HG03575 (cell line): ENCODE results near the gene TNFAIP2.
"Not testable (repeated sequence)": the region's sequence is repeated elsewhere in the genome, so short reads cannot be mapped to it uniquely, and the experiment has no call there.

Experiments
- ATAC-seq: cut with Tn5 transposase; IDR thresholded peaks from one replicate; pipeline ENCODE4 v1.9.1; 2021; ENCODE audit not compliant: unreplicated experiment, insufficient number of reproducible peaks, low FRiP score; ENCODE audit errors: extremely low read depth

The TNFAIP2 gene

DNA sequence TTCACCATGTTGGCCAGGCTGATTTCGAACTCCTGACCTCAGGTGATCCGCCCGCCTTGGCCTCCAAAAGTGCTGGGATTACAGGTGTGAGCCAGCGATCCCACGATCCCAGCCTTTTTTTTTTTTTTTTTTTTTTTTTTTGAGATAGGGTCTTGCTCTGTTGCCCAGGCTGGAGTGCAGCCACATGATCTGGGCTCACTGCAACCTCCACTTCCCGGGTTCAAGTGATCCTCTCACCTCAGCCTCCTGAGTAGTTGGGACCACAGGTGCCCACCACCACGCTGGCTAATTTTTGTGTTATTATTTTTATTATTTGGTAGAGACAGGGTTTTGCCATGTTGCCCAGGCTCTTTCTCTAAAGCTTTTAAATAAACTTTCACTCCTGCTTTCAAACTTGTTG lies 5.8 kb upstream of the TNFAIP2 start:
- not testable (repeated sequence) for ATAC-seq

DNA sequence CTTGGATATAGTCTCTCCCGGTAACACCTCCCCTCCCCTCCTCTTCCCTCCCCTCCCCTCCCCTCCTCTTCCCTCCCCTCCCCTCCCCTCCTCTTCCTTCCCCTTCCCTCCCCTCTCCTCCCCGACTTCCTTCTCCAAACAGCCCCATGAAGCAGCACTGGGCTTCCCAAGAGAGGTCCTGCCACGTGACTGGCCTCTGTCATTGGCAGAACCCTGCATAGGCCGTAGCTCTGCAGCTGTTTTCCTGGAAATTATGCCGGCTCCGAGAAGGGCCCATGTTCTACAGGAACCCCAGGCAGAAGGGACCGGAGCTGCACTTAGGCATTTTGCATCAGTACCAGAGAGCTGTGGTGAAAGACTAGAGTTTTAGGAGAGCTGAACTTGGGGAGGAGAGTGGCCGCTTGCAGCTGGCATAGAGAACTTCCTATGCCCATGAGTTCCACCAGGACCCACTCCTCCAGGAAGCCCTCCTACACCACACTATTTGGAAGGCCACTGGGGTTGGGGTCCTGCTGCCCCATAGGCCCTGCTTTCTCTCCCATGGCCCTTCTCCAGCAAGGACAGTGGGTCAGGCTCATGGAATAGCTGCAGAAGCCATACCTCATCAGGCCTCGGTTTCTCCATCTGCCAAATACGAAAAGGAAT lies 5.1 kb upstream of the TNFAIP2 start:
- no peak for ATAC-seq

DNA sequence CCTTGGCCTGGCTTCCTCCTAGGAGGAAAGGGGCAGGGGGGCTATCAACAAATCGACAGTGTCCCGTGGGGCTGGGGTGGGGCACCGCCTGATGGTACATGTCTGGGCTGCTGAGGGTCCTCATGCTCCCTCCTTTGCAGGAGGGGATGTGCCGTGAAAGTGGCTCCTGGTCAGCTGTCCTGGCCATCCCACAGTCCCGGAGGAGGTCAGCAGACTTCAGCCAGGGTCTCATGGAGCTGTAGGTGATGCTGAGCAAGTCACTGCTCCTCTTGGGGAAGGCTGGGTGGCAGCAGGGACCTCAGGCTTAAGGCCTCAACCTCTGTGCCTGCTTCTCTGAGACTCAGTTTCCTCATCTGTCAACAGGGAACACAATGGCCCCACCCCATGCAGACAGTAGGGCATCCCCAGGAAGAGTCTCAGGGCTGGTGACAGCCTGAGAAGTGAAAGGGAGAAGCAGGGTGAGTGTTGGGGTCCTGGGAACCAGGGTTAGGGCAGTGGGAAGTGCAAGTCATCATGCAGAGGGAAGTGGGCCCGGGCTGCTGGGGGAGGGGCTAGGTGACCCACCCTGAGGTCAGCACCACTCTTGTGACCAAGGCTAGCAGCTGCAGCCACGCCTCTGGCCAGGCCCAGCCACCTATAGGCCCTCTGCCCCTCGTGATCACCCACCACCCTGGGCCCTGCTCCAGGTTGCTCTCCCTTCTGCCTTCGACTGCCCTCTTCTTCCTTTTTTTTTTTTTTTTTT lies 4.4 kb upstream of the TNFAIP2 start:
- ATAC-seq: no peak

DNA sequence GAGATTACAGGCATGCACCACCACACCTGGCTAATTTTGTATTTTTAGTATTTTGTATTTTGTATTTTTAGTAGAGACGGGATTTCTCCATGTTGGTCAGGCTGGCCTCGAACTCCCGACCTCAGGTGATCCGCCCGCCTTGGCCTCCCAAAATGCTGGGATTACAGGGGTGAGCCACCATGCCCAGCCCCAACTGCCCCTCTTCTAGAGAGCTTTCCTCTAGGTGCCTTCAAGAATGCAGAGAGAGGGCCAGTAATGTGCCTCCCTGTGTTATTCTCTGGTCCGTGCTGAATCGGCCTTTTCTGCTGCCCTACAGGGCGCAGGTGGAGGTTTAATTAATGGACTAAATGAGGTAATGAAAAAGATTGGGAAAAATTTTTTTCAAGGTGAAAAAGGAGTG lies 3.7 kb upstream of the TNFAIP2 start:
- not testable (repeated sequence) for ATAC-seq

DNA sequence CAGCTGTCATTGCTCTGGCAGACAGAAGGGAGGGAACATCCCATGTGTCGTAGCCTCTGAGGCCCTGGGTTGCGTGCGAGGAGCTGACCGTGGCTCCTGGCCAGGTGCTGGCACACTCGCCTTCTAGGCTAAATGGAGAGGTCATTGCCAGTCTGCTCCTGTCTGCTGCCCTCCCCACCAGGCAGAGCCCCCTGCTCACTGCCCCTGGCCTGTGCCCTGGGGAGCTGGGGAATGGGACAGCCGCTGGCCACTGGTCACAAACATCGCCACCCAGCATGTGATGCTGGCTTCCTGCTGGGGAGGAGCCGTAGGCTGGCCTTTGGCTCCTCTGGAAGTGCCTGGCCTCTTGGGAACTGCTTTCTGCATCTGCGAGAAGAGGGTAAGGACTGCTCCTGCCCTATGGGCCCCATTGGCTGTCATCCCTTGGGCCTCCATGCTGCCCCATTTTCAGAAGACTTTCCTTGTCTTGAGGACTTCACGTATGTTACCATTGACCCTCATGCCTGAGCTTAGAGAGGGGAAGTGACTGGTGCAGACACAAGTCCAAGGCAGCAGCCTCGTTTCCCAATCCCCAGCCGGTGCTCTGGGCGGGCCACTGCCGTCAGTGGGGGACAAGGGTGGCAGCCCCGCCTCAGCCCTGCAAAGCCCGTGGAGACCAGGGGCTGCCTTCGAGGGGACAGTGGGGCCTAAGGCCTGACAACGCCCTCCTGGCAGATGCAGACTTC lies 2.0 kb upstream of the TNFAIP2 start:
- no peak for ATAC-seq

DNA sequence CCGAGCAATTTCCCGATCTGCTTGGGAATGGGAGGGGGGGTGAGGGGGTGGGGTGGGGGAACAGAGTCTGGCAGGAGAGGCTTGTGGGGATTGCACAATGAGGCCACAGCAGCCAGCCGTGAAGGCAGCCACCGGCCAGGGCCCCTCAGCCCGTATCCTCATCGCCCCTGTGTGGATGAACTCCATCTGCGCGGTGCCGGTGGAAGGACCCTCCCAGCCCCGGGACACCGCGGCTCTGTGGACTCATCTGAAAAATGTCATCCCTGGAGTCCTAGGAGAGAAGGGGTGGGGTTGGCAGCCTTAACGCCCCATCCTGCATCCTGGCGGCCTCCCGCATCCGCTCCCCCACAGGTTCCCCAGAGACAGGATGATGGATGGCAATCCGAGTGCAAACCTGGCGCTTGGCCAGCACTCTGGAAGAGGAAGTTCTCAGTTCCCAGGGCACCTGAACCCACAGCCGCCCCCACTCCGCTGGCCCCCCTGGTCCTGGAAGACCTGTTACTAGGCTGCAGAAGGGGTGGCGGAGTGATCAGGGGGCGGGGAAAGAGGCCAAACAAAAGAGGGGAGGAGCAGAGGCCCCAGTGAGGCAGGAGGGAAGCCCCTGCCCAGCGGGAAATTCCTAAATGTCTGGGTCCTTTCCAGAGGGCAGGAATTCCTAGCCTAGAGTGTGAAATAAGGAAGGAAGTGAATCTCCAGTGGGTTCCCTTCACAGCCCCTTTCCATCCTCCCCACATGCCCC lies 1.2 kb upstream of the TNFAIP2 start:
- ATAC-seq: no peak

DNA sequence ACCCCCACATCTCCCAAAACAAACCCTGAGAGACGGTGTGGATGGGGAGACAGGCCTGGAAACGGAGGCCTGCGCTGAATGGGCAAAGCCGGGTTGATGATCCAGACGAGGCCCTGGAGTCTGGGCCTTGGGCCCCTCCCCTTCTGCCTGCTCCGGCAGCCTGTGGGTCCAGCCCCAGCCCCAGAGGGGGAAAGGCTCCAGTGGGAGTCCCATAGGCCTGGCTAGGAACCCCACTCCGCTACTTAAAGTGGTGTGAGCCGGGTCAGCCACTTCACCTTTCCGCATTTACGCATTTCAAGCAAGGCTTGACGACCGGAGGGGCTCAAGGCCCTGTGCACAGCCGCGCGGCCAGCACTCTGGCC lies 695 bp upstream of the TNFAIP2 start:
- no peak for ATAC-seq

DNA sequence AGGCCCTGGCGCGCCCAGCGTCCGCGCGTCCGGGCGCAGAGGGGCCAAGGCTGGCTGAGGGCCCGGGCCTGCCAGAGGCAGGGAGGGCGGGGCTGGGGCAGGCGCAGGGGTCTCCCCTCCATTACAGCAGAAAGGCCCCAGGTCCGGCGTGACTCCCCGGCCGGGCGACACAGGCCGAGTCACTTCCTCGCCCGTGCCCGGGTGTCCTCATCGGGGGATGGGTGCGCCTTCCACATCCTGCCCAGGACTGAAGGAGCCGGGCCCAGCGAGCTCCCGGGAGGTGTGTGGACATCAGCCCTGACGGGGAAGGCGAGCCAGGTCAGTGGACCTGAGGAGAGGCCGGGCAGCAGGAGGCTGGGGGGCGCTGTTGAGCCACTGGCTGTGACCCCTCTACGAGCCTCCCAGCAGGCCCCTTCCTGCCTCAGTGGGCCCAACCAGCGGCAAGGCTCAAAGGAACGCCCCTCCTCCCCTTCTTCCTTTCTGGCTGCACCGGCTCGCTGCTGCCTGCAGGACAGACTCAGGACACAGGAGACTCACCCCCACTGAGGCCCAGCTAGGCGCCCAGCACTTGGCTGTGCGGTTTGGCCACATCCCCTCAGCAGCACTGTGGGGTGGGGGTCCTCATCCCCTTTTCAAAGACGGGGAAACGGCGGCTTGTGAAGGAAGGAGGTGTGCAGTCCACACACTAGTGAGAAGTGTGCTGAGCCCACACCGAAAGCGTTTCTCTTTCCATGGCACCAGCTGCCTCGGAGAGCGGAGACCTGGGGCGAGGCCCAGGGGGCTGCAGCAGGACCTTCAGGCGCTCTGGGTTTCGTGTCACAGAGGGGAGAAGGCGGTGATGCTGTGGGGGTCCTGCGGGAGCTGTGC lies 606 bp downstream of the TNFAIP2 start:
- ATAC-seq: no peak

DNA sequence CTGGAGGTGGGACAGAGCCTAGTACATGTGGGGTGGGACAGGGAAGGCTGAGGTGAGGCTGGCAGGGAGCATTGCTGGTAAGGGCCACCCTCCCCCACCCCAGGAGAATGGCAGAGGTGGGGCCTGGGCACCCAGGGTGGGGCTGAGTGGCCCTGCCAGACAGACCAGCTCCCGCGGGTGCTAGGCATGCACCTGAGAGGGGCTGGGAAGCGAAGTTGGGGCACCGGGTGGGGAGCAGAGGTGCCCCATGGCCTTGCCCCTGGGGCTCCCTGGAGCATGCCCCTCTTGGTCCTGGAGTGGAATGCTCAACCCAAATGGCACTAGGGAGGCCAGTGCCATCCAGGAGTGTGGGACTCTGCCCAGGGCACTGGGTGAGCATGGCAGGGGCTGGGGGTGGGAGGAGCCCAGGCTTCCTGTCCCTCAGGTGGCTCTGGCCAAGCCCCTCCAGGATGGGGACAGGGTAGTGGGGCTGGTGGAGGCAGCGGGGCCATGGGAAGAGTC lies 1.3 kb downstream of the TNFAIP2 start:
- ATAC-seq: no peak

DNA sequence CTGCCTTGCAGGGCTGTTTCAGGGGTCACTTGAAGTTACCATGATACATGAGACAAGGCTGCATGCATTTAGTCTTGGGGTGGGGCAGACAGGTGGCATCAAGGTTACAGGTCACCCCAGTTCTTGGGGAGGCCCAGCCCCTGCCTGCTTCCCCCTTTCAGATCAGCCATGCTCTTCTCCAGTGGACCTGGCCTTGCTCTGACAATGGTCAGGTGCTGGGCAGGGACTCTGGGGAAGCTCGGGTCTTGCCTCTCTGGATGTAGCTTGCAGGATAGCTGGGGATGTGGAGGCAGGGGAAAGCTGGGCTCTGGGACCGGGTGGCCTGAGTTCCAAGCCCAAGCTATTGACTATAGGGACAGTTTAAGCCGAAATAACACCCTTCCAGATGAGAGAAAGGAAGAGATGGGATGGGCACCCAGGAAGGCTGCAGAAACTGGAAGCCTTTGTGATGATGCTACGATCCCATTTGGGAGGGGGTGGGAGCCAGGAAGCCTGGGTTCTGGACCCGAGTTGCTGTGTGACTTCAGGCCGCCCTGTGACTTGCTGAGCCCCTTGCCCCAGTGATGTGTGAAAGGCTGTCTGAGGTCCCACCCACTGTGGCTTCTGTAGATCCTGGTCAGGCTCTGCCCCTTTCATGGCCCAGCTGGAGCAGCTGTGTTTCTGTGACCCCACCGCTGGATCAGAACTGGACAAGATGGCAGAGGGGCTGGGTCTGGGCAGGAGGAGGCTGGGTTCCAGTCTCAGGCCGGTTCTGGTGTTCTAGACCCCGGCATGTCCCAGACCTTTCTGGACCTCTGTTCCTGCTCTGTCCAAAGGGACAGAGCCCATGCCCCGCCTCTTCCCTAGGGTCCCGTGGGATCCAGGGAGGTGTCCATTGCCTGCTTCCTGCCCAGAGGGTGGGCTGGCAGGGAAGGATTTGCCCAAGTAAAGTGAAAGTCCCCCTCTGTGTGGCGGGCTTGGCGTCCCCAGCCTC lies 2.1 kb downstream of the TNFAIP2 start:
- no peak for ATAC-seq

DNA sequence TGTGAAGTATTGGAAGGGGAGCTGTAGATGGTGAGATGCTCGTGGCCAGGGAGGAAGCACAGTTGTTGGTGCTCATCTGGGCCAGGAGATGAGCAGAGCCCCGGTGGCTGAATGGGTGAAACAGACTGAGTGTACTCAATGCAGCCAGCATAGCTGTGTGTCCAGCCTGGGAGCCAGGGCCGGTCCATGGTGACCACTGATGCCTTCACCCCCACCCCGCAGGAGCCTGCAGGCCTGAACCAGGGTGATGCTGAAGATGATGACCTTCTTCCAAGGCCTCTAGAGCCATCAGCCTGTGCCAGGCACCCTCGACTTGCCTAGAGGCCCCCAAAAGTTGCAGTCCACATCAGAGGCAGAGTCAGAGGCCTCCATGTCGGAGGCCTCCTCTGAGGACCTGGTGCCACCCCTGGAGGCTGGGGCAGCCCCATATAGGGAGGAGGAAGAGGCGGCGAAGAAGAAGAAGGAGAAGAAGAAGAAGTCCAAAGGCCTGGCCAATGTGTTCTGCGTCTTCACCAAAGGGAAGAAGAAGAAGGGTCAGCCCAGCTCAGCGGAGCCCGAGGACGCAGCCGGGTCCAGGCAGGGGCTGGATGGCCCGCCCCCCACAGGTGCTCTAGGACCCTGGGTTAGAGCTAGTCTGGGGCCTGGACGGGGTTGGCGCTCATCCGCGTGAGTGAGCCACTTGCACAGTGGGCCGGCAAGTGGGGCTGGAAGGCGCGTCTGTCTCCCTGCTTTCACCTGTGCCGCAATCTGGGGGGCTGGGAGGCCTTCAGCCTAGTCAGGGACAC lies 3.0 kb downstream of the TNFAIP2 start:
- ATAC-seq: no peak

DNA sequence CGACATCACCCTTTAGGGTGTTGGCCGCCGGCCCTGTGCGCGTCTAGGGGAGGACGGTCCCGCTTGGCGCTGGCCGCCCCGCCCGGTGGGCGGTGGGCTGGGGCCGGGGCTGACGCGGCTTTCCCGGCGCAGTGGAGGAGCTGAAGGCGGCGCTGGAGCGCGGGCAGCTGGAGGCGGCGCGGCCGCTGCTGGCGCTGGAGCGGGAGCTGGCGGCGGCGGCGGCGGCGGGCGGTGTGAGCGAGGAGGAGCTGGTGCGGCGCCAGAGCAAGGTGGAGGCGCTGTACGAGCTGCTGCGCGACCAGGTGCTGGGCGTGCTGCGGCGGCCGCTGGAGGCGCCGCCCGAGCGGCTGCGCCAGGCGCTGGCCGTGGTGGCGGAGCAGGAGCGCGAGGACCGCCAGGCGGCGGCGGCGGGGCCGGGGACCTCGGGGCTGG lies 3.6 kb downstream of the TNFAIP2 start:
- no peak for ATAC-seq

DNA sequence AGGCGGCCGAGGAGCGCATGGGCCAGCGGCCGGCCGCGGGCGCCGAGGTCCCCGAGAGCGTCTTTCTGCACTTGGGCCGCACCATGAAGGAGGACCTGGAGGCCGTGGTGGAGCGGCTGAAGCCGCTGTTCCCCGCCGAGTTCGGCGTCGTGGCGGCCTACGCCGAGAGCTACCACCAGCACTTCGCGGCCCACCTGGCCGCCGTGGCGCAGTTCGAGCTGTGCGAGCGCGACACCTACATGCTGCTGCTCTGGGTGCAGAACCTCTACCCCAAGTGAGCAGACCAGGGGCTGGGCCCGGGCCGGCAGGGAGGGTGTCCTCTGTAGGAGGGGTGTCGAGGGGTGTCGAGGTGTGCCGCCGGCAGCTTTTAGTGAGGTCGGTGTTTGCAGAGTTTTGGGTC lies 4.1 kb downstream of the TNFAIP2 start:
- no peak for ATAC-seq

DNA sequence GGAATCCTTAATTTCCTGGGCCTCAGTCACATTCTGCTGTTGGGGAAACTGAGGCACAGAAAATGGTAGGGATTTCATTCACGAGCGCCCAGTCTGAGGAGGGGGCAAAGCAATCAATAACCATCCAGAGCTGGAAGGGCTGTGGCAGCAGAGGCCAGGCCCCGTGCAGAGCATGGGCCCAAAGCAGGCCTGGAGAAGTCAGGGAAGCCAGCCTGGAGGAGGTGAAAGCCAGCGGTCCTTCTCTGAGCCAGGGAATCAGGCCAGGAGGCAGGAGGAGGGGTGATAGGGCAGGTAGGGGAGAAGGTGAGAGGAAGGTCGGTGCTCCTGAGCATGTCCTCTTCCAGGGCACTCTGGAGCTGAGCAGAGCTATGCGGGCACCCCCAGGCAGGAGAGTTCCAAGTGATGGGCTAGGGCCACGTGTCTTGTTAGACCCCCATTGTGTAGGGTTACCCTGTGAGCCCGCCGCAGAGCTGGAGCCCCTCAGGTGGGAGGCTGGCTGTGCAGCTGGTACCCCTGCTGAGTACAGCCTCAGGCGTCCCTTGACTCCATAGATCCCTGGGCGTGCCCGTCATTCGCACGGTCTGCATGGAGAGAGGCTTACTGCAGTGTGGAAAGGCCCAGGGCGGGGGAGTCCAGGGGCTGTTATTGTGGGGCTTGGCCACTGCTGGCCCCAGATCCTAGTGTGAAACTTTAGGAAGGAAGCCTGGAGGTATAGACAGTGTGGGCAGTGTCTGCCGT lies 4.8 kb downstream of the TNFAIP2 start:
- no peak for ATAC-seq

DNA sequence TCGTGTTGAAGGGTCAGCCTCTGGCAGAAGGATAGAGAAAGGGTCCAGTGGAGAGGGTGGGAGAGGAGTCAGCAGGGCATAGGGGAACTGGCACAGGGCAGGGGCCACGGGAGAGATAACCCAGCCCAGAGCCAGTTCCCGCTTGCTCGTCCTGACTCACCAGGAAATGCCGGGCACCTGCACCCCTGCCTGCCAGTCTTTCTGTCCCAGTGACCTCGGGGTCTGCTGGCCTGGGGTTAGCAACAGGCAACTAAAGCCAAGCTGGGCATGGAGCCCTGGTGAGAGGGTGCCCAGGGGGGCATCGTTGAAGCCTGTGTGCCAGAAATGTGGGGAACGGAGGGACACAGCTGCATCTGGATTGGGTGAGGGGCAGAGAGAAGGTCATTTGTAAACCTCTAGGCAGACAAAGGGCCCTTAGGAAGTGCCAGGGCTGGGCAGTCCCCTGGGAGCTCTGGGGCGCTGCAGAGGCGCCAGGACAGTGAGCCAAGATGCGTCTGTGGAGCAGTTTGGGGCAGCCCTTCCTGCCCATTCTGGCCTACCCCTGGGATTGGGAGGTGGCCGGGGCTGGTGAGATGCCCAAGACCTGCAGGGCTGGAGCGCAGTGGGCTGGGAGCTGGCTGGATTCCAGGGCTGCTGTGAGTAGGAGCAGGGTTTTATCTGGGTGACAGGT lies 5.5 kb downstream of the TNFAIP2 start:
- ATAC-seq: no peak
